ENCODE results near the gene CCL17.
"Not testable (repeated sequence)": the region's sequence is repeated elsewhere in the genome, so short reads cannot be mapped to it uniquely, and the experiment has no call there.

Gene CCL17

GRCh38 chr16:57435838-57436237, 31.3 kb downstream of the CCL17 start:
- no peak for DNase-seq

- not testable (repeated sequence) for DNase-seq
These were observed 35.4 kb downstream of the CCL17 start for GRCh38 chr16:57439947-57440346.

GRCh38 chr16:57440551-57440950, 36.0 kb downstream of the CCL17 start:
- DNase-seq = not testable (repeated sequence)

GRCh38 chr16:57444711-57445110, 40.1 kb downstream of the CCL17 start:
- no peak for DNase-seq

GRCh38 chr16:57445510-57445909, 40.9 kb downstream of the CCL17 start:
- DNase-seq = no peak

- no peak for DNase-seq
These were observed 42.1 kb downstream of the CCL17 start for GRCh38 chr16:57446531-57447185.

- DNase-seq = peak; percentile 88
These were observed 42.8 kb downstream of the CCL17 start, which contains the start of the genes CIAPIN1 and COQ9 for GRCh38 chr16:57447186-57447962. Gene CIAPIN1, minus strand, starts transcription at chr16:57447385. Its CDS starts 6,457 bp downstream, at chr16:57440928. Gene COQ9, plus strand, starts transcription at chr16:57447479. Its CDS starts 27 bp downstream, at chr16:57447506.

GRCh38 chr16:57452021-57452420, 47.5 kb downstream of the CCL17 start:
- no peak for DNase-seq

GRCh38 chr16:57462209-57462977, 57.8 kb downstream of the CCL17 start, which contains the start of gene POLR2C:
Gene POLR2C, plus strand, starts transcription at chr16:57462679. Its CDS starts 46 bp downstream, at chr16:57462725.
- DNase-seq = peak; percentile 87

GRCh38 chr16:57462978-57463362, 58.4 kb downstream of the CCL17 start:
- DNase-seq = no peak

GRCh38 chr16:57464523-57464922, 60.0 kb downstream of the CCL17 start:
- no peak for DNase-seq

All from central memory CD4-positive, alpha-beta T cell (primary cell).